ENCODE data around the gene PTPRU.

DNA sequence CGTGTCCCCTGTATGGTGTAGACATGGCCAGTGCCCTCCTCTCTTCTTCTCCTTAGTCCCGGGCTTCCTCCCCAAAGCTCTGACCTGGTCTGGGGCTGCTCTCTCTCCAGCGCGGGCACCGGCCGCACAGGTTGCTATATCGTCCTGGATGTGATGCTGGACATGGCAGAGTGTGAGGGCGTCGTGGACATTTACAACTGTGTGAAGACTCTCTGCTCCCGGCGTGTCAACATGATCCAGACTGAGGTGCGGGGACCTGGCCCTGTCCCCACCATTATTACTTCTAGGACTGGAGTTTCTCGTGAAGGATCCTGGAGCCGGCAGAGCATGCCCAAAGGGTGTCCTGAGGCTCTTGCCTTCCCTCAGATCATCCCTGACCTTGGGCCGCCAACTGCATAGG, 78.9 kb downstream of the PTPRU start:
- TF ChIP-seq TAF1 (conservative IDR thresholded peaks at IDR 0.05) (no peak), RAD21 (IDR thresholded peaks at IDR 0.05) (no peak), SP1 (IDR thresholded peaks at IDR 0.05) (no peak), GABPA (IDR thresholded peaks at IDR 0.05 in 1 of 2, conservative IDR thresholded peaks at IDR 0.05 in 1 of 2) (no peak), EGR1 (IDR thresholded peaks at IDR 0.05; ENCODE audit: low read depth in 2 of 2) (no peak), RXRA (IDR thresholded peaks at IDR 0.05) (no peak), FOXA1 (IDR thresholded peaks at IDR 0.05) (no peak), JUND (IDR thresholded peaks at IDR 0.05) (no peak), YY1 (IDR thresholded peaks at IDR 0.05) (no peak)
- TF ChIP-seq, protein P1, sequence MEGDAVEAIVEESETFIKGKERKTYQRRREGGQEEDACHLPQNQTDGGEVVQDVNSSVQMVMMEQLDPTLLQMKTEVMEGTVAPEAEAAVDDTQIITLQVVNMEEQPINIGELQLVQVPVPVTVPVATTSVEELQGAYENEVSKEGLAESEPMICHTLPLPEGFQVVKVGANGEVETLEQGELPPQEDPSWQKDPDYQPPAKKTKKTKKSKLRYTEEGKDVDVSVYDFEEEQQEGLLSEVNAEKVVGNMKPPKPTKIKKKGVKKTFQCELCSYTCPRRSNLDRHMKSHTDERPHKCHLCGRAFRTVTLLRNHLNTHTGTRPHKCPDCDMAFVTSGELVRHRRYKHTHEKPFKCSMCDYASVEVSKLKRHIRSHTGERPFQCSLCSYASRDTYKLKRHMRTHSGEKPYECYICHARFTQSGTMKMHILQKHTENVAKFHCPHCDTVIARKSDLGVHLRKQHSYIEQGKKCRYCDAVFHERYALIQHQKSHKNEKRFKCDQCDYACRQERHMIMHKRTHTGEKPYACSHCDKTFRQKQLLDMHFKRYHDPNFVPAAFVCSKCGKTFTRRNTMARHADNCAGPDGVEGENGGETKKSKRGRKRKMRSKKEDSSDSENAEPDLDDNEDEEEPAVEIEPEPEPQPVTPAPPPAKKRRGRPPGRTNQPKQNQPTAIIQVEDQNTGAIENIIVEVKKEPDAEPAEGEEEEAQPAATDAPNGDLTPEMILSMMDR (IDR thresholded peaks at IDR 0.05; ENCODE audit: low read depth, low read length, missing input control) = no peak
- TF ChIP-seq, protein P2, sequence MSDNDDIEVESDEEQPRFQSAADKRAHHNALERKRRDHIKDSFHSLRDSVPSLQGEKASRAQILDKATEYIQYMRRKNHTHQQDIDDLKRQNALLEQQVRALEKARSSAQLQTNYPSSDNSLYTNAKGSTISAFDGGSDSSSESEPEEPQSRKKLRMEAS (IDR thresholded peaks at IDR 0.05) = no peak
- TF ChIP-seq, protein P3, sequence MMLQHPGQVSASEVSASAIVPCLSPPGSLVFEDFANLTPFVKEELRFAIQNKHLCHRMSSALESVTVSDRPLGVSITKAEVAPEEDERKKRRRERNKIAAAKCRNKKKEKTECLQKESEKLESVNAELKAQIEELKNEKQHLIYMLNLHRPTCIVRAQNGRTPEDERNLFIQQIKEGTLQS (IDR thresholded peaks at IDR 0.05) = no peak
- TF ChIP-seq, protein P4, sequence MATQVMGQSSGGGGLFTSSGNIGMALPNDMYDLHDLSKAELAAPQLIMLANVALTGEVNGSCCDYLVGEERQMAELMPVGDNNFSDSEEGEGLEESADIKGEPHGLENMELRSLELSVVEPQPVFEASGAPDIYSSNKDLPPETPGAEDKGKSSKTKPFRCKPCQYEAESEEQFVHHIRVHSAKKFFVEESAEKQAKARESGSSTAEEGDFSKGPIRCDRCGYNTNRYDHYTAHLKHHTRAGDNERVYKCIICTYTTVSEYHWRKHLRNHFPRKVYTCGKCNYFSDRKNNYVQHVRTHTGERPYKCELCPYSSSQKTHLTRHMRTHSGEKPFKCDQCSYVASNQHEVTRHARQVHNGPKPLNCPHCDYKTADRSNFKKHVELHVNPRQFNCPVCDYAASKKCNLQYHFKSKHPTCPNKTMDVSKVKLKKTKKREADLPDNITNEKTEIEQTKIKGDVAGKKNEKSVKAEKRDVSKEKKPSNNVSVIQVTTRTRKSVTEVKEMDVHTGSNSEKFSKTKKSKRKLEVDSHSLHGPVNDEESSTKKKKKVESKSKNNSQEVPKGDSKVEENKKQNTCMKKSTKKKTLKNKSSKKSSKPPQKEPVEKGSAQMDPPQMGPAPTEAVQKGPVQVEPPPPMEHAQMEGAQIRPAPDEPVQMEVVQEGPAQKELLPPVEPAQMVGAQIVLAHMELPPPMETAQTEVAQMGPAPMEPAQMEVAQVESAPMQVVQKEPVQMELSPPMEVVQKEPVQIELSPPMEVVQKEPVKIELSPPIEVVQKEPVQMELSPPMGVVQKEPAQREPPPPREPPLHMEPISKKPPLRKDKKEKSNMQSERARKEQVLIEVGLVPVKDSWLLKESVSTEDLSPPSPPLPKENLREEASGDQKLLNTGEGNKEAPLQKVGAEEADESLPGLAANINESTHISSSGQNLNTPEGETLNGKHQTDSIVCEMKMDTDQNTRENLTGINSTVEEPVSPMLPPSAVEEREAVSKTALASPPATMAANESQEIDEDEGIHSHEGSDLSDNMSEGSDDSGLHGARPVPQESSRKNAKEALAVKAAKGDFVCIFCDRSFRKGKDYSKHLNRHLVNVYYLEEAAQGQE (IDR thresholded peaks at IDR 0.05) = no peak
- TF ChIP-seq, protein P5, sequence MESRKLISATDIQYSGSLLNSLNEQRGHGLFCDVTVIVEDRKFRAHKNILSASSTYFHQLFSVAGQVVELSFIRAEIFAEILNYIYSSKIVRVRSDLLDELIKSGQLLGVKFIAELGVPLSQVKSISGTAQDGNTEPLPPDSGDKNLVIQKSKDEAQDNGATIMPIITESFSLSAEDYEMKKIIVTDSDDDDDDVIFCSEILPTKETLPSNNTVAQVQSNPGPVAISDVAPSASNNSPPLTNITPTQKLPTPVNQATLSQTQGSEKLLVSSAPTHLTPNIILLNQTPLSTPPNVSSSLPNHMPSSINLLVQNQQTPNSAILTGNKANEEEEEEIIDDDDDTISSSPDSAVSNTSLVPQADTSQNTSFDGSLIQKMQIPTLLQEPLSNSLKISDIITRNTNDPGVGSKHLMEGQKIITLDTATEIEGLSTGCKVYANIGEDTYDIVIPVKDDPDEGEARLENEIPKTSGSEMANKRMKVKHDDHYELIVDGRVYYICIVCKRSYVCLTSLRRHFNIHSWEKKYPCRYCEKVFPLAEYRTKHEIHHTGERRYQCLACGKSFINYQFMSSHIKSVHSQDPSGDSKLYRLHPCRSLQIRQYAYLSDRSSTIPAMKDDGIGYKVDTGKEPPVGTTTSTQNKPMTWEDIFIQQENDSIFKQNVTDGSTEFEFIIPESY (IDR thresholded peaks at IDR 0.05) = no peak
